ENCODE data around the gene FAM135A. TPM values are rescaled to one million over a fixed set of nuclear protein-coding genes. Genes with fewer than 3 reads are reported as not detected.
A peak's percentile ranks its signal among the peaks of the same experiment; 100 is the strongest.

FAM135A gene
- total RNA-seq, 1 donor from 2014 or later = 61.6 TPM

GRCh38 chr6:70391492-70391891, 21.8 kb upstream of the FAM135A start:
- no peaks in the 10 kb centered on the region for H3K27me3 ChIP-seq (ENCODE audit: control insufficient read depth, insufficient read depth, low read length)
- no peak for TF ChIP-seq CTCF (IDR thresholded peaks at IDR 0.05; ENCODE audit: insufficient read depth, low read length, severe bottlenecking)
- H3K36me3 ChIP-seq (ENCODE audit: control insufficient read depth, insufficient read depth, low read length) = no peaks in the 10 kb centered on the region
- FAIRE-seq (no peak), DNase-seq (ENCODE audit: low read depth) (no peak)
- H3K4me3 ChIP-seq (ENCODE audit: low read depth, low read length) = no peak overlapping the region

- no peak for DNase-seq (ENCODE audit: low read depth)
- TF ChIP-seq CTCF (IDR thresholded peaks at IDR 0.05; ENCODE audit: insufficient read depth, low read length, severe bottlenecking) = no peak
- Histone ChIP-seq H3K27me3 (ENCODE audit: control insufficient read depth, insufficient read depth, low read length) (no peaks in the 10 kb centered on the region), H3K36me3 (ENCODE audit: control insufficient read depth, insufficient read depth, low read length) (no peaks in the 10 kb centered on the region), H3K4me3 (ENCODE audit: low read depth, low read length) (no peak overlapping the region)
- FAIRE-seq = no peak
These were observed 18.6 kb upstream of the FAM135A start for GRCh38 chr6:70394518-70395300.

GRCh38 chr6:70395301-70395672, 18.0 kb upstream of the FAM135A start:
- FAIRE-seq = no peak
- no peak for DNase-seq (ENCODE audit: low read depth)
- Histone ChIP-seq H3K27me3 (ENCODE audit: control insufficient read depth, insufficient read depth, low read length) (no peaks in the 10 kb centered on the region), H3K4me3 (ENCODE audit: low read depth, low read length) (no peak overlapping the region), H3K36me3 (ENCODE audit: control insufficient read depth, insufficient read depth, low read length) (no peaks in the 10 kb centered on the region)
- no peak for TF ChIP-seq CTCF (IDR thresholded peaks at IDR 0.05; ENCODE audit: insufficient read depth, low read length, severe bottlenecking)

GRCh38 chr6:70396163-70396562, 17.1 kb upstream of the FAM135A start:
- no peak for TF ChIP-seq CTCF (IDR thresholded peaks at IDR 0.05; ENCODE audit: insufficient read depth, low read length, severe bottlenecking)
- no peaks in the 10 kb centered on the region for H3K27me3 ChIP-seq (ENCODE audit: control insufficient read depth, insufficient read depth, low read length)
- FAIRE-seq = no peak
- no peak overlapping the region for H3K4me3 ChIP-seq (ENCODE audit: low read depth, low read length)
- DNase-seq (ENCODE audit: low read depth) = no peak
- H3K36me3 ChIP-seq (ENCODE audit: control insufficient read depth, insufficient read depth, low read length) = no peaks in the 10 kb centered on the region

- DNase-seq (ENCODE audit: low read depth) = peak; percentile 87
- no peaks in the 10 kb centered on the region for H3K36me3 ChIP-seq (ENCODE audit: control insufficient read depth, insufficient read depth, low read length)
- FAIRE-seq = peak; percentile 7
- peak overlapping the region; percentile 38 for H3K4me3 ChIP-seq (ENCODE audit: low read depth, low read length)
- TF ChIP-seq CTCF (IDR thresholded peaks at IDR 0.05; ENCODE audit: insufficient read depth, low read length, severe bottlenecking) = no peak
- H3K27me3 ChIP-seq (ENCODE audit: control insufficient read depth, insufficient read depth, low read length) = no peaks in the 10 kb centered on the region
These were observed 16.2 kb upstream of the FAM135A start for GRCh38 chr6:70396796-70397729.

All from bronchial epithelial cell (primary cell).